ENCODE results near the gene SUMO4. TPM values are rescaled to one million over a fixed set of nuclear protein-coding genes. Genes with fewer than 3 reads are reported as not detected.

The SUMO4 gene
- total RNA-seq, 4 donors from 2014 or later, result 3.3 to 6.7 (median 5.2) TPM

DNA sequence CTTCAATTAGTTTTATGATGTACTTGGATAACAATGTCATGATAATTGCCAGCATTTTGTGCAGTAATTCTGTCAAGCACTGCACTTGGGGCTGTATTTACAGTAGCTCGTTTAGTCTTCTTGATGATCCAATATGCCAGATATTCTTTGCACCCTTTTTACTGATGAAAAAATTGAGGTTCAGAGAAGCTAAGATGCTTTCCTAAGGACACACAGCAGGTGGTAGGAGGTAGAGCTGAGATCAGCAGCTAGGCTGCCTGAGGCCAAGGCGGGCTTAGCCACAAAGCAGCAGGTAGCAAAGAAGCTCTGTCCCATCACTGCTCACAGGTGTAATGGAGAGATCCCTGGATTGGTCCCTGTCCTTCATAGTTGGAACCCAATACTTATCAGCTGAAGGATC, 33.3 kb downstream of the SUMO4 start:
- TF ChIP-seq, protein P1, sequence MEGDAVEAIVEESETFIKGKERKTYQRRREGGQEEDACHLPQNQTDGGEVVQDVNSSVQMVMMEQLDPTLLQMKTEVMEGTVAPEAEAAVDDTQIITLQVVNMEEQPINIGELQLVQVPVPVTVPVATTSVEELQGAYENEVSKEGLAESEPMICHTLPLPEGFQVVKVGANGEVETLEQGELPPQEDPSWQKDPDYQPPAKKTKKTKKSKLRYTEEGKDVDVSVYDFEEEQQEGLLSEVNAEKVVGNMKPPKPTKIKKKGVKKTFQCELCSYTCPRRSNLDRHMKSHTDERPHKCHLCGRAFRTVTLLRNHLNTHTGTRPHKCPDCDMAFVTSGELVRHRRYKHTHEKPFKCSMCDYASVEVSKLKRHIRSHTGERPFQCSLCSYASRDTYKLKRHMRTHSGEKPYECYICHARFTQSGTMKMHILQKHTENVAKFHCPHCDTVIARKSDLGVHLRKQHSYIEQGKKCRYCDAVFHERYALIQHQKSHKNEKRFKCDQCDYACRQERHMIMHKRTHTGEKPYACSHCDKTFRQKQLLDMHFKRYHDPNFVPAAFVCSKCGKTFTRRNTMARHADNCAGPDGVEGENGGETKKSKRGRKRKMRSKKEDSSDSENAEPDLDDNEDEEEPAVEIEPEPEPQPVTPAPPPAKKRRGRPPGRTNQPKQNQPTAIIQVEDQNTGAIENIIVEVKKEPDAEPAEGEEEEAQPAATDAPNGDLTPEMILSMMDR (IDR thresholded peaks at IDR 0.05; ENCODE audit: low read depth), result no peak

- TF ChIP-seq, protein P1 (IDR thresholded peaks at IDR 0.05; ENCODE audit: low read depth), result no peak
These were observed 33.8 kb downstream of the SUMO4 start for GRCh38 chr6:149433881-149434280.

- TF ChIP-seq, protein P1 (IDR thresholded peaks at IDR 0.05; ENCODE audit: low read depth), result no peak
These were observed 36.0 kb downstream of the SUMO4 start for GRCh38 chr6:149435919-149436586.

DNA sequence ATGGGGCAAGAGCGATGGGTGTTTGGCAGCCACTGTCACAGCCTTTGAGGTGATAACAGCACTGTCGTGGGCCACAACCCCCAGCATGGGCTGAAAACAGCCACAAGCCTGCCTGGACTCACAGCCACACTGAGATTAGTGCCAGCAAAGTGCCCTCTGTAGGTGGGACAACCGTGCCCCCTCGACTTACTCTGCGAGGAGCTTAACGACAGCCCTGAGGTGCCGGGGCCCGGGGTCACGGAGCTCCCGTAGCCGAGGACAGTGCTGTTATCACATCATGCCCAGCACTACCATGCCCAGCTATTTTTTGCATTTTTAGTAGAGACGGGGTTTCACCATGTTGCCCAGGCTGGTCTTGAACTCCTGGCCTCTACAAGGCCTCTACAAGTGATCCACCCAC, 36.6 kb downstream of the SUMO4 start:
- TF ChIP-seq, protein P1 (IDR thresholded peaks at IDR 0.05; ENCODE audit: low read depth), result no peak

- TF ChIP-seq, protein P1 (IDR thresholded peaks at IDR 0.05; ENCODE audit: low read depth), result no peak
These were observed 37.1 kb downstream of the SUMO4 start for GRCh38 chr6:149437212-149437611.

- TF ChIP-seq, protein P1 (IDR thresholded peaks at IDR 0.05; ENCODE audit: low read depth), result no peak
These were observed 38.8 kb downstream of the SUMO4 start for GRCh38 chr6:149438855-149439254.

DNA sequence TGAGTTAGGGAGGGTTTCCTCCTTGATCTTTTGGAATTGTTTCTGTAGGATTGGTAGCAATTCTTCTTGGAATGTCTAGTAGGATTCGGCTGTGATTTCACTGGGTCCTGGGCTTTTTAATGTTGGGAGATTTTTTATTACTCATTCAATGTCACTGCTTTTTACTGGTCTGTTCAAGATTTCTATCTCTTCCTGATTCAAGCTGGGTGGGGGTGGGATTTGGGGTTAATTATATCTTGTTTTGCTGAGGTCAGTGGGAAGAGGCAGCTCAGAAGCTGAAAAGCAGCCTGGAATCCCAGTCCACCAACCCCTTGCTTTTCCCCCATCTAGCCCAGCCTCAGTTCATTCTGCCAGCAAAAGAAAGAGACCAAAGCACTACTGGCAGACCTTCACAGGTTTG, 39.6 kb downstream of the SUMO4 start:
- TF ChIP-seq, protein P1 (IDR thresholded peaks at IDR 0.05; ENCODE audit: low read depth), result no peak

Measured in subcutaneous adipose tissue (tissue), 4 donors.